ENCODE data around the gene GPR137B.
A peak's percentile ranks its signal among the peaks of the same experiment; 100 is the strongest.

Gene GPR137B

GRCh38 chr1:236163463-236164153, 21.3 kb downstream of the GPR137B start (continued):
- TF ChIP-seq ZNF18 (tag by site-specific recombination; IDR thresholded peaks at IDR 0.05) (peak; percentile 93), WT1 (tag by site-specific recombination; IDR thresholded peaks at IDR 0.05) (peak; percentile 68; the same call in 1 of the 2 replicates), ZNF626 (tag by site-specific recombination; IDR thresholded peaks at IDR 0.05) (no peak), ZNF19 (tag by site-specific recombination; IDR thresholded peaks at IDR 0.05; ENCODE audit: low read depth) (no peak), ZFP69B (tag by site-specific recombination; IDR thresholded peaks at IDR 0.05) (no peak), ZNF2 (tag by site-specific recombination; IDR thresholded peaks at IDR 0.05) (no peak), ZNF114 (tag by site-specific recombination; IDR thresholded peaks at IDR 0.05) (0 out of 2 replicates have a peak, but pooled peaks have one; percentile 66), ZNF169 (tag by site-specific recombination; IDR thresholded peaks at IDR 0.05) (0 out of 2 replicates have a peak, but pooled peaks have one; percentile 51), ZSCAN18 (tag by site-specific recombination; IDR thresholded peaks at IDR 0.05) (no peak), ZNF214 (tag by site-specific recombination; IDR thresholded peaks at IDR 0.05; ENCODE audit: borderline replicate concordance) (no peak), ZFHX2 (tag by site-specific recombination; conservative IDR thresholded peaks at IDR 0.05) (peak; percentile 100), IKZF3 (tag by site-specific recombination; IDR thresholded peaks at IDR 0.05) (no peak), ZNF221 (tag by site-specific recombination; IDR thresholded peaks at IDR 0.05; ENCODE audit: borderline replicate concordance) (no peak)

GRCh38 chr1:236164273-236164672, 21.9 kb downstream of the GPR137B start:
- TF ChIP-seq ZNF211 (tag by site-specific recombination; IDR thresholded peaks at IDR 0.05; ENCODE audit: low read depth), result no peak
- TF ChIP-seq ZNF777 (tag by site-specific recombination; IDR thresholded peaks at IDR 0.05; ENCODE audit: borderline replicate concordance), result no peak
- TF ChIP-seq, protein P1, sequence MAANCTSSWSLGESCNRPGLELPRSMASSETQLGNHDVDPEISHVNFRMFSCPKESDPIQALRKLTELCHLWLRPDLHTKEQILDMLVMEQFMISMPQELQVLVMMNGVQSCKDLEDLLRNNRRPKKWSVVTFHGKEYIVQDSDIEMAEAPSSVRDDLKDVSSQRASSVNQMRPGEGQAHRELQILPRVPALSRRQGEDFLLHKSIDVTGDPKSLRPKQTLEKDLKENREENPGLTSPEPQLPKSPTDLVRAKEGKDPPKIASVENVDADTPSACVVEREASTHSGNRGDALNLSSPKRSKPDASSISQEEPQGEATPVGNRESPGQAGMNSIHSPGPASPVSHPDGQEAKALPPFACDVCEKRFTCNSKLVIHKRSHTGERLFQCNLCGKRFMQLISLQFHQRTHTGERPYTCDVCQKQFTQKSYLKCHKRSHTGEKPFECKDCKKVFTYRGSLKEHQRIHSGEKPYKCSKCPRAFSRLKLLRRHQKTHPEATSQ (tag by site-specific recombination; IDR thresholded peaks at IDR 0.05), result no peak
- TF ChIP-seq ZNF362 (tag by site-specific recombination; IDR thresholded peaks at IDR 0.05), result no peak
- TF ChIP-seq ZNF114 (tag by site-specific recombination; IDR thresholded peaks at IDR 0.05), result no peak
- TF ChIP-seq, protein P2, sequence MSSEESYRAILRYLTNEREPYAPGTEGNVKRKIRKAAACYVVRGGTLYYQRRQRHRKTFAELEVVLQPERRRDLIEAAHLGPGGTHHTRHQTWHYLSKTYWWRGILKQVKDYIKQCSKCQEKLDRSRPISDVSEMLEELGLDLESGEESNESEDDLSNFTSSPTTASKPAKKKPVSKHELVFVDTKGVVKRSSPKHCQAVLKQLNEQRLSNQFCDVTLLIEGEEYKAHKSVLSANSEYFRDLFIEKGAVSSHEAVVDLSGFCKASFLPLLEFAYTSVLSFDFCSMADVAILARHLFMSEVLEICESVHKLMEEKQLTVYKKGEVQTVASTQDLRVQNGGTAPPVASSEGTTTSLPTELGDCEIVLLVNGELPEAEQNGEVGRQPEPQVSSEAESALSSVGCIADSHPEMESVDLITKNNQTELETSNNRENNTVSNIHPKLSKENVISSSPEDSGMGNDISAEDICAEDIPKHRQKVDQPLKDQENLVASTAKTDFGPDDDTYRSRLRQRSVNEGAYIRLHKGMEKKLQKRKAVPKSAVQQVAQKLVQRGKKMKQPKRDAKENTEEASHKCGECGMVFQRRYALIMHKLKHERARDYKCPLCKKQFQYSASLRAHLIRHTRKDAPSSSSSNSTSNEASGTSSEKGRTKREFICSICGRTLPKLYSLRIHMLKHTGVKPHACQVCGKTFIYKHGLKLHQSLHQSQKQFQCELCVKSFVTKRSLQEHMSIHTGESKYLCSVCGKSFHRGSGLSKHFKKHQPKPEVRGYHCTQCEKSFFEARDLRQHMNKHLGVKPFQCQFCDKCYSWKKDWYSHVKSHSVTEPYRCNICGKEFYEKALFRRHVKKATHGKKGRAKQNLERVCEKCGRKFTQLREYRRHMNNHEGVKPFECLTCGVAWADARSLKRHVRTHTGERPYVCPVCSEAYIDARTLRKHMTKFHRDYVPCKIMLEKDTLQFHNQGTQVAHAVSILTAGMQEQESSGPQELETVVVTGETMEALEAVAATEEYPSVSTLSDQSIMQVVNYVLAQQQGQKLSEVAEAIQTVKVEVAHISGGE (tag by site-specific recombination; conservative IDR thresholded peaks at IDR 0.05; ENCODE audit: low read depth), result no peak
- no peak for TF ChIP-seq ZNF19 (tag by site-specific recombination; IDR thresholded peaks at IDR 0.05; ENCODE audit: low read depth)
- no peak for TF ChIP-seq ZNF514 (tag by site-specific recombination; IDR thresholded peaks at IDR 0.05)
- no peak for TF ChIP-seq ZBTB21 (tag by site-specific recombination; IDR thresholded peaks at IDR 0.05)
- TF ChIP-seq SCRT1 (tag by site-specific recombination; IDR thresholded peaks at IDR 0.05; ENCODE audit: borderline replicate concordance), result no peak
- TF ChIP-seq ZNF292 (tag by site-specific recombination; IDR thresholded peaks at IDR 0.05; ENCODE audit: borderline replicate concordance, low read depth), result no peak
- no peak for TF ChIP-seq ZNF248 (tag by site-specific recombination; IDR thresholded peaks at IDR 0.05)
- no peak for TF ChIP-seq SETDB1 (IDR thresholded peaks at IDR 0.05; ENCODE audit: insufficient read length, low read length)
- TF ChIP-seq TRIM28 (IDR thresholded peaks at IDR 0.05; ENCODE audit: borderline replicate concordance, low read length), result no peak
- TF ChIP-seq ZNF670 (tag by site-specific recombination; IDR thresholded peaks at IDR 0.05; ENCODE audit: low read depth), result no peak
- no peak for TF ChIP-seq ZNF629 (tag by site-specific recombination; IDR thresholded peaks at IDR 0.05)
- TF ChIP-seq ZNF394 (tag by site-specific recombination; IDR thresholded peaks at IDR 0.05; ENCODE audit: borderline replicate concordance), result no peak
- TF ChIP-seq WT1 (tag by site-specific recombination; IDR thresholded peaks at IDR 0.05), result no peak
- Histone ChIP-seq H3K9me3 (ENCODE audit: control insufficient read depth, insufficient read depth, low read depth, low read length) (no peaks in the 10 kb centered on the region), H3K4me1 (ENCODE audit: control insufficient read depth, insufficient read depth, low read length) (no peaks in the 10 kb centered on the region), H3K4me3 (ENCODE audit: low read depth, low read length) (no peak overlapping the region), H3K27ac (ENCODE audit: extremely low read depth, low read depth, low read length) (no peak overlapping the region), H3K36me3 (ENCODE audit: control insufficient read depth in 2 of 2, insufficient read depth in 1 of 2, low read length in 2 of 2) (peaks cover 0 to 16% of the 10 kb centered on the region in 2 experiments; a peak in 1 of 3 replicates)
- CTCF ChIA-PET, result interaction anchor here (1.2 kb wide), 1 partner anchor 60 kb away, joined by 4 read pairs; no protein-coding TSS in a partner anchor
- POLR2A ChIA-PET, result no interaction called here
